T follicular helper cell (primary cell): Measurements from ENCODE around the gene OR52D1.
A peak's percentile ranks its signal among the peaks of the same experiment; 100 is the strongest.

Source experiments
- DNase-seq: peaks from one replicate; pipeline ENCODE4 v3.0.0-alpha.2; 2020; ENCODE audit warnings: low read depth
- total RNA-seq, 2 experiments: gene quantifications; one replicate each; lab custom pipeline; 2026; lab: John Stamatoyannopoulos, UW

The OR52D1 gene
- total RNA-seq, result 0 reads per million in 2 experiments

GRCh38 chr11:5488385-5488784 is at the start of gene OR52D1:
TSS of gene OR52D1 (plus strand) at chr11:5488685. CDS start at chr11:5488707, 22 bp downstream.
- no peak for DNase-seq

- no peak for DNase-seq
Measured at GRCh38 chr11:5441414-5441813, 47.1 kb upstream of the OR52D1 start, which contains the start of gene OR51I1. TSS of gene OR51I1 (minus strand) at chr11:5441514. CDS start at chr11:5441514, 0 bp downstream.

GRCh38 chr11:5443835-5444393 is 44.6 kb upstream of the OR52D1 start:
- DNase-seq, result no peak

- DNase-seq, result no peak
Measured at GRCh38 chr11:5449023-5449422, 39.5 kb upstream of the OR52D1 start, which contains the start of gene OR51I2. TSS of gene OR51I2 (plus strand) at chr11:5449323. CDS start at chr11:5453489, 4,166 bp downstream.

GRCh38 chr11:5449432-5449831 is 39.1 kb upstream of the OR52D1 start:
- DNase-seq, result no peak

GRCh38 chr11:5460983-5461621 is 27.4 kb upstream of the OR52D1 start:
- DNase-seq, result no peak

- no peak for DNase-seq
Measured at GRCh38 chr11:5467527-5467926, 21.0 kb upstream of the OR52D1 start.

GRCh38 chr11:5473921-5474320 is 14.6 kb upstream of the OR52D1 start:
- DNase-seq, result no peak

DNA sequence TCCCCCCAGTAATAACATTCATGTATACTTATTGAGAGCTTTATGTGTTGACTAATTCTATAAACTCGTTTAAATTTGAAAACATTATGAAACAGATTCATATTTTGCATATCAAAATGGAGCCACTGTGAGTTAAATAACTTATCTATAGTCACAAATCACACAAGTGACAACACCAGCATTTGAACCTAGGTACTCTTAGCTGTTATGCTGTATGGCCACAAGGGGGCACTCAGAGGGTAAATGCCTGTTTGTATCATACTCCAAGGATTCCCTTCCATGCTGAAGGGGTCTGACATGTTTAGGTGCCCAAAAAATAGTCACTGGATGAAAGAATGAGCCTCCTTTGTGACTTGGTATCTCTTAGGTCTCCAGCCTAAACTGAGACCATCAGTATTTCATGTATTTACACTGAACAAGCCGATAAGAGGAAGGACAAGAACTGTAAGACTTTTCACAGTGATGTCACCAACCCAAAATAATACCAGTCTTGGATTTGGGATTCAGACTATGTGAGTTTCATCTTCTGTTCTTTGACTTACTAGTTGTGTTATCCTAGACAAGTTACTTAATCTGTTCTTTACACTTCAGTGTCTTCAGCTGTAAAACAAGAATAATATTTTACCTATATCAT is 12.2 kb upstream of the OR52D1 start:
- peak; percentile 5 for DNase-seq

GRCh38 chr11:5486003-5486402 is 2.5 kb upstream of the OR52D1 start:
- no peak for DNase-seq

DNA sequence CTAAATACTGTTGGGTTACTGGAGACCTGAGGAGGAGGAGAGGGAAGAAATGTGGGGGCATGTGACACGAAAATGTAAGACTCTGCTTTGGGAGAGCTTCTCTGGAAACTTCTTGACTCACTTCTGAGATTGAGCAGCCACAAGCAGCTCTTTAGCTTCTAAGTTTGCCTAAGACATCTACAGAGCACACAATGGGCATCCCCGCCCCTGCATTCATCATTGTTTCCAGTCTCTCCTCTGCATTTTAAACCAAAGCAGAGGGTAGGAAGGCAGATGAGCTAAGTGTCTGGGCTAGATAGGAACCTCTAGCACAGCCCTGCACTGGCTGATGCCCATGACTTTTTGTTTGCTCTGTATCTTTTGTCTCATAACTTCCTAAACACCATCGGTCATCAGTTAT is 2.1 kb upstream of the OR52D1 start:
- no peak for DNase-seq

DNA sequence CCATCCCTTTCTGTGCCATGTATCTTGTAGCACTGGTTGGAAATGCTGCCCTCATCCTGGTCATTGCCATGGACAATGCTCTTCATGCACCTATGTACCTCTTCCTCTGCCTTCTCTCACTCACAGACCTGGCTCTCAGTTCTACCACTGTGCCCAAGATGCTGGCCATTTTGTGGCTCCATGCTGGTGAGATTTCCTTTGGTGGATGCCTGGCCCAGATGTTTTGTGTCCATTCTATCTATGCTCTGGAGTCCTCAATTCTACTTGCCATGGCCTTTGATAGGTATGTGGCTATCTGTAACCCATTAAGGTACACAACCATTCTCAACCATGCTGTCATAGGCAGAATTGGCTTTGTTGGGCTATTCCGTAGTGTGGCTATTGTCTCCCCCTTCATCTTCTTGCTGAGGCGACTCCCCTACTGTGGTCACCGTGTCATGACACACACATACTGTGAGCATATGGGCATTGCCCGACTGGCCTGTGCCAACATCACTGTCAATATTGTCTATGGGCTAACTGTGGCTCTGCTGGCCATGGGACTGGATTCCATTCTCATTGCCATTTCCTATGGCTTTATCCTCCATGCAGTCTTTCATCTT is 414 bp downstream of the OR52D1 start:
- no peak for DNase-seq

GRCh38 chr11:5489576-5490357 is 1.3 kb downstream of the OR52D1 start:
- DNase-seq, result no peak

- no peak for DNase-seq
Measured at GRCh38 chr11:5499671-5500070, 11.2 kb downstream of the OR52D1 start.

GRCh38 chr11:5500393-5500801 is 11.9 kb downstream of the OR52D1 start:
- no peak for DNase-seq

GRCh38 chr11:5504403-5504921 is 16.0 kb downstream of the OR52D1 start:
- DNase-seq, result no peak

DNA sequence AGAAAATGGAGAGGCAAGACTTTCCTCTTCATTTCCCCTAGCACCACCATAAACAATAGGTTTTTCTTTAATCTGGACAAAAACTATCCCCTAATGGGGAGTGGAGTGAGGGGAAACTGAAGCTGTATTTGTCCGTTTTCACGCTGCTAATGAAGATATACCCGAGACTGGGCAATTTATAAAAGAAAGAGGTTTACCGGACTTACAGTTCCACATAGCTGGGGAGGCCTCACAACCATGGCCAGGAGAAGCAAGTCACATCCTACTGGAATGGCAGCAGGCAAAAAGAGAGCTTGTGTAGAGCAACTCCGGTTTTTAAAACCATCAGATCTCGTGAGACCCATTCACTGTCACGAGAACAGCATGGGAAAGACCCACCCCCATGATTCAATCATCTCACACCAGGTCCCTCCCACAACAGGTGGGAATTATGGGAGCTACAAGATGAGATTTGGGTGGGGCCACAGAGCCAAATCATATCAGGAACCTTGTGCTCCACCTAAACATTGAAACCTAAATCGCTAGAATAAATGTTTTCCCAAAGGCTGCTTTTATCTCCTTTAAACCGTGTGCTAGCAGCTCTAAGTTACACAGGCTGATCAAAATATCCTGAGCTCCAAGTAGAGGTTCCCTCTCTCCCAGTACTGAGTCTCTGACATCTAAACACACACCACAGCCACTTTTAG is 17.0 kb downstream of the OR52D1 start:
- DNase-seq, result no peak

GRCh38 chr11:5507177-5507932 is 18.9 kb downstream of the OR52D1 start:
- DNase-seq, result no peak

GRCh38 chr11:5507933-5508305 is 19.4 kb downstream of the OR52D1 start:
- DNase-seq, result no peak

DNA sequence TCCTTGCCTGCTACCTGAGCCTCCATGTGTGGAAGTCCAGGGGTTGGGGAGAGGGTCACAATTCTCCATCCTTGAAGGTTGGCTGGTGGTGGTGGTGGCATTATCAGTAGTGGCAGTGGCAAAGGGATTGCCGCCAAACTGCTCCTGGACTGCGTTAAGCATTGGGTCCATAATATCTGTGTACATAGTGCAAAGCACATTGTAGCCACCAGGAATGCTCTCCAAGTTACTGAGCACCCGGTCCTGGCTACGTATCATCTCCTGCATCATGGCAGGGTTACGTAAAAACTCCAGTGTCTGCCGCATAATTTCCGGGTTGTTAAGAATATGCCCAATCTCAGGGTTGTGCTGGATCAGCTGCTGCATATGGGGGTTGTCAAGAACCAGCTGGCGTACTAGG is 20.1 kb downstream of the OR52D1 start:
- no peak for DNase-seq
